H9 (cell line): ENCODE measurements around the gene MED13L. TPM values are rescaled to one million over a fixed set of nuclear protein-coding genes. Genes with fewer than 3 reads are reported as not detected.
A peak's percentile ranks its signal among the peaks of the same experiment; 100 is the strongest.

Source experiments
- DNase-seq: peaks from one replicate; pipeline ENCODE4 v3.0.0-alpha.2; 2017
- H2AFZ ChIP-seq: one replicate; pipeline ENCODE4 v1.6.1; 2013; ENCODE audit warnings: mild to moderate bottlenecking, low read length, control low read depth, moderate library complexity
- H2AK5ac ChIP-seq: 2 replicates; pipeline ENCODE4 v1.6.1; 2013; ENCODE audit warnings: low read length, control low read depth, mixed read lengths; ENCODE audit not compliant: insufficient read length
- H2BK120ac ChIP-seq: one replicate; pipeline ENCODE4 v1.6.1; 2013; ENCODE audit warnings: low read depth, mild to moderate bottlenecking, low read length, control low read depth, inconsistent platforms; ENCODE audit not compliant: poor library complexity, severe bottlenecking
- H2BK12ac ChIP-seq: 2 replicates; pipeline ENCODE4 v1.6.1; 2013; ENCODE audit warnings: low read length, control low read depth, mixed read lengths, low read depth; ENCODE audit not compliant: insufficient read length
- H2BK15ac ChIP-seq: 2 replicates; pipeline ENCODE4 v1.6.1; 2013; ENCODE audit warnings: low read depth, low read length, control low read depth
- H2BK20ac ChIP-seq: one replicate; pipeline ENCODE4 v1.6.1; 2013; ENCODE audit warnings: low read depth, mild to moderate bottlenecking, low read length, control low read depth, inconsistent platforms; ENCODE audit not compliant: poor library complexity, severe bottlenecking
- H2BK5ac ChIP-seq: 2 replicates; pipeline ENCODE4 v1.6.1; 2013; ENCODE audit warnings: low read length, control low read depth, mixed read lengths; ENCODE audit not compliant: insufficient read length
- H3K14ac ChIP-seq: 2 replicates; pipeline ENCODE4 v1.6.1; 2013; ENCODE audit warnings: low read length, control low read depth; ENCODE audit not compliant: insufficient read depth
- H3K18ac ChIP-seq: 2 replicates; pipeline ENCODE4 v1.6.1; 2013; ENCODE audit warnings: low read depth, mild to moderate bottlenecking, mixed read lengths, low read length, control low read depth; ENCODE audit not compliant: insufficient read length
- H3K23ac ChIP-seq: 2 replicates; pipeline ENCODE4 v1.6.1; 2013; ENCODE audit warnings: low read length, control low read depth, mixed read lengths, low read depth; ENCODE audit not compliant: insufficient read length
- H3K23me2 ChIP-seq: 2 replicates; pipeline ENCODE4 v1.6.1; 2013; ENCODE audit warnings: low read depth, mild to moderate bottlenecking, mixed read lengths, low read length, control low read depth; ENCODE audit not compliant: insufficient read length, poor library complexity, severe bottlenecking
- H3K27ac ChIP-seq: 2 replicates; pipeline ENCODE4 v1.5.1; 2013; ENCODE audit warnings: low read length, control low read depth, mixed read lengths, low read depth; ENCODE audit not compliant: insufficient read length
- H3K27me3 ChIP-seq: 2 replicates; pipeline ENCODE4 v1.6.1; 2013; ENCODE audit warnings: low read length, control low read depth, inconsistent platforms; ENCODE audit not compliant: insufficient read depth
- H3K4ac ChIP-seq: 2 replicates; pipeline ENCODE4 v1.6.1; 2013; ENCODE audit warnings: low read depth, mild to moderate bottlenecking, control low read depth, inconsistent platforms, low read length, moderate library complexity
- H3K4me1 ChIP-seq: 2 replicates; pipeline ENCODE4 v1.6.1; 2013; ENCODE audit warnings: low read length, control low read depth, inconsistent platforms; ENCODE audit not compliant: insufficient read depth
- H3K4me2 ChIP-seq: 2 replicates; pipeline ENCODE4 v1.6.1; 2013; ENCODE audit warnings: low read length, control low read depth, mixed read lengths; ENCODE audit not compliant: insufficient read length, insufficient read depth
- H3K56ac ChIP-seq: 2 replicates; pipeline ENCODE4 v1.6.1; 2013; ENCODE audit warnings: low read depth, mild to moderate bottlenecking, mixed read lengths, low read length, control low read depth; ENCODE audit not compliant: insufficient read length
- H3K79me1 ChIP-seq: 2 replicates; pipeline ENCODE4 v1.6.1; 2013; ENCODE audit warnings: low read depth, mild to moderate bottlenecking, moderate library complexity, low read length, control low read depth, inconsistent platforms; ENCODE audit not compliant: insufficient read depth, poor library complexity, severe bottlenecking
- H3K79me2 ChIP-seq: 2 replicates; pipeline ENCODE4 v1.6.1; 2013; ENCODE audit warnings: low read length, control low read depth, inconsistent platforms; ENCODE audit not compliant: insufficient read depth
- H3K9ac ChIP-seq: 2 replicates; pipeline ENCODE4 v1.6.1; 2013; ENCODE audit warnings: low read length, control low read depth, mixed read lengths; ENCODE audit not compliant: insufficient read length; ENCODE audit errors: extremely low read depth
- H3K9me3 ChIP-seq: one replicate; pipeline ENCODE4 v1.6.1; 2013; ENCODE audit warnings: low read depth, low read length, inconsistent platforms; ENCODE audit not compliant: control insufficient read depth
- H3T11ph ChIP-seq: one replicate; pipeline ENCODE4 v1.6.1; 2013; ENCODE audit warnings: mild to moderate bottlenecking, low read length, control low read depth, inconsistent platforms
- H4K20me1 ChIP-seq: one replicate; pipeline ENCODE4 v1.6.1; 2013; ENCODE audit not compliant: control insufficient read depth, insufficient read length, insufficient read depth
- H4K5ac ChIP-seq: 2 replicates; pipeline ENCODE4 v1.6.1; 2013; ENCODE audit warnings: low read depth, mild to moderate bottlenecking, mixed read lengths, low read length, control low read depth; ENCODE audit not compliant: insufficient read length
- H4K8ac ChIP-seq: replicated peaks from 2 replicates; pipeline ENCODE4 v1.6.1; 2013; ENCODE audit warnings: low read length, control low read depth, mixed read lengths, low read depth; ENCODE audit not compliant: insufficient read length
- H4K91ac ChIP-seq: 2 replicates; pipeline ENCODE4 v1.6.1; 2013; ENCODE audit warnings: low read depth, mild to moderate bottlenecking, moderate library complexity, mixed read lengths, low read length, control low read depth; ENCODE audit not compliant: insufficient read length
- H3K27ac Mint-ChIP-seq, 3 experiments: 2 replicates in 2 of 3; 3 replicates in 1 of 3; pipeline ENCODE4 v1.8.0; 2020 to 2021; ENCODE audit warnings: mixed read lengths in 3 of 3, mild to moderate bottlenecking in 1 of 3, moderate library complexity in 1 of 3
- H3K27me3 Mint-ChIP-seq: 2 replicates; pipeline ENCODE4 v1.8.0; 2021; ENCODE audit warnings: low read depth, mild to moderate bottlenecking, moderate library complexity, mixed read lengths
- H3K36me3 Mint-ChIP-seq, 3 experiments: 2 replicates in 2 of 3; 3 replicates in 1 of 3; pipeline ENCODE4 v1.8.0; 2020 to 2021; ENCODE audit warnings: low read depth in 3 of 3, mixed read lengths in 3 of 3; ENCODE audit not compliant: insufficient read depth in 1 of 3
- H3K4me1 Mint-ChIP-seq, 2 experiments: 2 replicates each; pipeline ENCODE4 v1.8.0; 2020; ENCODE audit warnings: mixed read lengths in 2 of 2
- H3K4me3 Mint-ChIP-seq, 2 experiments: 2 replicates in 1 of 2; 3 replicates in 1 of 2; pipeline ENCODE4 v1.8.0; 2020 to 2021; ENCODE audit warnings: mild to moderate bottlenecking in 2 of 2, mixed read lengths in 2 of 2, moderate library complexity in 1 of 2
- H3K9me3 Mint-ChIP-seq, 2 experiments: 2 replicates in 1 of 2; 3 replicates in 1 of 2; pipeline ENCODE4 v1.8.0; 2020; ENCODE audit warnings: mild to moderate bottlenecking in 2 of 2, mixed read lengths in 2 of 2, moderate library complexity in 1 of 2
- WGBS: extraction: QIAGEN DNeasy Blood & Tissue Kit; methylation state at CpG from one replicate; pipeline ENCODE4 v1.1.7; 2013; ENCODE audit warnings: missing lambda C conversion rate, low lambda C conversion rate, mixed read lengths; ENCODE audit not compliant: insufficient read length; ENCODE audit errors: extremely low coverage; 5-methylcytosine and 5-hydroxymethylcytosine counted together
- total RNA-seq: library from RNA; stranded (reverse); gene quantifications from 2 replicates; pipeline ENCODE4 v1.2.1, GENCODE V29; 2021
- TF ChIP-seq, protein P1 (sequence below): fragments of 200-600 bp; sonication (generic); conservative IDR thresholded peaks from 3 replicates; pipeline ENCODE4 v1.8.0; 2021; ENCODE audit warnings: antibody characterized with exemption, mild to moderate bottlenecking

The MED13L gene
- total RNA-seq, 1 experiment from 2014 or later, result 52.4 TPM

DNA sequence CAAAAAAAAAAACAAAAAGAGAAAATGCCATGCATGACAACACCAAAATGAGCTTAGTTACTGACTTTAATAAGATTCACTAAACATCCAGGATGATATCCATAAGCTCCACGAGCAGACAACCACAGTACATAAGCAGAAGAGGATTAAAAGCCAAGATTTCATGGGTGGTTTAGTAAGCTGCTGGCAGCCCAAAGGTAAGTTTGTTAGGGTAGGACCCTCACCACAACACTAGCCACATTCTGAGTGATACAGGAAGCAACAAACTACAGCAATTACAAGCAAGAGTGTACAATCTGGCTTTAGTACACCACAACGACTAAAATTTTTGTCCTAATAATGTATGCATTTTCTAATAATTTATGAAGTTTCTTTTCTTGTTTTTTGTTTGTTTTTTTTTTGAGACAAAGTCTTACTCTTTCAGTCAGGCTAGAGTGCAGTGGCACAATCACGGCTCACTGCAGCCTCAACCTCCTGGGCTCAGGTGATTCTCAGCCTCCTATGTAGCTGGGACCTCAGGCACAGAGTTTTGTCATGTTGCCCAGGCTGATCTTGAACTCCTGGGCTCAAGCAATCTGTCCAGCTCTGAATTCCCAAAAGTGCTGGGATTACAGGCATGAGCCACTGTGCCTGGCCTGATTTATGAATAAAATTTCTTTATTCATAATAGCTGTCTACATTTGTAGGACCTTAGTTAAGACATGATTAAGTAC is 221.4 kb downstream of the MED13L start:
- no peak overlapping the region for H2BK5ac ChIP-seq
- no peak overlapping the region for H3K4me2 ChIP-seq
- Mint-ChIP-seq H3K36me3 (no peaks in the 10 kb centered on the region), H3K4me3 (no peak overlapping the region), H3K9me3 (no peaks in the 10 kb centered on the region), H3K27me3 (no peaks in the 10 kb centered on the region), H3K4me1 (peaks cover 4 to 5% of the 10 kb centered on the region in 2 experiments), H3K27ac (peak overlapping the region in 1 of 3 experiments; percentile 76; a peak in 1 of 7 replicates)
- no peak overlapping the region for H3T11ph ChIP-seq
- H4K91ac ChIP-seq, result no peak overlapping the region
- H3K27ac ChIP-seq, result no peak overlapping the region
- no peak overlapping the region for H2BK120ac ChIP-seq
- peaks cover 3% of the 10 kb centered on the region for H3K79me1 ChIP-seq
- H4K20me1 ChIP-seq, result no peaks in the 10 kb centered on the region
- H3K4ac ChIP-seq, result no peak overlapping the region
- H3K14ac ChIP-seq, result no peak overlapping the region
- no peak overlapping the region for H4K8ac ChIP-seq
- no peak overlapping the region for H2BK15ac ChIP-seq
- H2AK5ac ChIP-seq, result no peak overlapping the region
- no peaks in the 10 kb centered on the region for H3K27me3 ChIP-seq
- no peak overlapping the region for H2BK20ac ChIP-seq
- no peak overlapping the region for H2BK12ac ChIP-seq
- no peak overlapping the region for H3K9ac ChIP-seq
- no peaks in the 10 kb centered on the region for H3K23me2 ChIP-seq
- H4K5ac ChIP-seq, result no peak overlapping the region
- H2AFZ ChIP-seq, result no peak overlapping the region
- no peaks in the 10 kb centered on the region for H3K9me3 ChIP-seq
- WGBS, result no CpG with 5 or more reads among the region's 3 CpGs
- TF ChIP-seq, protein P1, sequence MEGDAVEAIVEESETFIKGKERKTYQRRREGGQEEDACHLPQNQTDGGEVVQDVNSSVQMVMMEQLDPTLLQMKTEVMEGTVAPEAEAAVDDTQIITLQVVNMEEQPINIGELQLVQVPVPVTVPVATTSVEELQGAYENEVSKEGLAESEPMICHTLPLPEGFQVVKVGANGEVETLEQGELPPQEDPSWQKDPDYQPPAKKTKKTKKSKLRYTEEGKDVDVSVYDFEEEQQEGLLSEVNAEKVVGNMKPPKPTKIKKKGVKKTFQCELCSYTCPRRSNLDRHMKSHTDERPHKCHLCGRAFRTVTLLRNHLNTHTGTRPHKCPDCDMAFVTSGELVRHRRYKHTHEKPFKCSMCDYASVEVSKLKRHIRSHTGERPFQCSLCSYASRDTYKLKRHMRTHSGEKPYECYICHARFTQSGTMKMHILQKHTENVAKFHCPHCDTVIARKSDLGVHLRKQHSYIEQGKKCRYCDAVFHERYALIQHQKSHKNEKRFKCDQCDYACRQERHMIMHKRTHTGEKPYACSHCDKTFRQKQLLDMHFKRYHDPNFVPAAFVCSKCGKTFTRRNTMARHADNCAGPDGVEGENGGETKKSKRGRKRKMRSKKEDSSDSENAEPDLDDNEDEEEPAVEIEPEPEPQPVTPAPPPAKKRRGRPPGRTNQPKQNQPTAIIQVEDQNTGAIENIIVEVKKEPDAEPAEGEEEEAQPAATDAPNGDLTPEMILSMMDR, result no peak
- no peaks in the 10 kb centered on the region for H3K4me1 ChIP-seq
- H3K56ac ChIP-seq, result no peak overlapping the region
- no peak overlapping the region for H3K18ac ChIP-seq
- H3K23ac ChIP-seq, result no peak overlapping the region
- no peaks in the 10 kb centered on the region for H3K79me2 ChIP-seq
- no peak for DNase-seq
